Activated CD4-positive, CD25-positive, alpha-beta regulatory T cell treated with anti-CD3 and anti-CD28 coated beads, Interleukin-2, amount 50 U/mL, for 24 hours (primary cell): ENCODE data around the gene ARFIP1.
"Not testable (repeated sequence)": the region's sequence is repeated elsewhere in the genome, so short reads cannot be mapped to it uniquely, and the experiment has no call there.

Source experiments
- ATAC-seq, 2 donors: fragments of 150-1000 bp; cut with Tn5 transposase; one replicate each; pipeline ENCODE4 v1.10.0; 2021; ENCODE audit warnings: mild to moderate bottlenecking in 1 of 2, moderate library complexity in 1 of 2

Gene ARFIP1

GRCh38 chr4:152779513-152780266, at the start of gene ARFIP1, which contains the start of gene TIGD4:
Gene ARFIP1, plus strand, starts transcription at chr4:152779954. Its CDS starts 49,680 bp downstream, at chr4:152829634.
Gene TIGD4, minus strand, starts transcription at chr4:152779730. Its CDS starts 8,726 bp downstream, at chr4:152771004.
- ATAC-seq = peak; percentile 93 to 95

DNA sequence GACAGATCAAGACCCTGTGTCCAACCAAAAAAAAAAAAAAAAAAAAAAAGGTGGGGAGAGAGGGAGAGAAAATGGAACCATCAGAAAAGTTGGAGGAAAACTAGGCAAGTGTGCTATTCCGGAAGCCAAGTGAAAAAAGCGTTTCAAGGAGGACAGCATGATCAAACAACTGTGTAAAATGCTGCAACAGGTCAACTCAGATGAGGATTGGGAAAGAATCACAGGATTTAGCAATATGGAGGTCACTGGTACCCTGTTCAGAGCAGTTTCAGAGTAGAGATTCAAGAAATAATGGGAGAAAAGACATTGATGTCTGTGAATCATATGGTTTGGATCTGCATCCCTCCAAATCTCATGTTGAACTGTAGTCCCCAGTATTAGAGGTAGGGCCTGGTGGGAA, 47.8 kb upstream of the ARFIP1 start:
- ATAC-seq = no peak

- ATAC-seq = no peak
Observed at GRCh38 chr4:152734015-152734698, 45.6 kb upstream of the ARFIP1 start.

DNA sequence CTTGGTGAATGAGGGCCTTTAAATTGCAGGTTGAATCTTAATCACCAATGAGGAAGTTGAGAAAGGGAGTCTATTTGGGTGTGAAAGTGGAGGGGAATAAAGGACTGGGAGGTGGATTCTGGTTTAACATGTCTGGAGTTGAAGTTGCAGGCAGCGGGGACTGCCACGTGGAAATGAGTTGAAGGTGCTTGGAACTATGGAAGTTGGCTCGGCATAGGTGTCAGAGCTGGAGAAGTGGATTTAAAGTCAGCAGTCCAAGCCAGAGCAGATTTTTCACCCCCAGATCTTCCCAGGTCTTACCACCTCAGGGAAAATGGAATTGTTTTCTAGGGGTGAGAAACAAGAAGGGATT, 45.1 kb upstream of the ARFIP1 start:
- no peak for ATAC-seq

- no peak for ATAC-seq
Observed at GRCh38 chr4:152735396-152735859, 44.3 kb upstream of the ARFIP1 start.

- no peak for ATAC-seq
Observed at GRCh38 chr4:152735906-152736305, 43.8 kb upstream of the ARFIP1 start.

DNA sequence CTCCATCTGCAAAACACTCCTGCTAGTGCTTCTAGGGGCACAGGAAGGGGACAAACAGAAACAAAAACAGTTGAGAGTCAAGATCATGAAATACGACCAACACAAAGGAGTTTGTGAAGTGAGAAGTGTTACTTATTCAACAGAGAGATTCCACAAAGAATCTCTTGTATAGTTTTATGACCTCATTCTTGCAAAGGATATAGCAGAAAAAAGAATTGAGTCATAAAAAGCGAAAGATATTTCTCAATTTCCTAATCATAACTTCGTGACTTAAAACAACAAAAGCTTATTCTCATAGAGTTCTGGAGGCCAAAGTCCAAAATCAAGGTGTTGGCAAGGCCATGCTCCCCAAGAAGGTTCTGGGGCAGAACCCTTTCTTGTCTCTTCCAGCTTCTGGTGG, 40.9 kb upstream of the ARFIP1 start:
- no peak for ATAC-seq

GRCh38 chr4:152747444-152747843, 32.3 kb upstream of the ARFIP1 start:
- ATAC-seq = no peak

DNA sequence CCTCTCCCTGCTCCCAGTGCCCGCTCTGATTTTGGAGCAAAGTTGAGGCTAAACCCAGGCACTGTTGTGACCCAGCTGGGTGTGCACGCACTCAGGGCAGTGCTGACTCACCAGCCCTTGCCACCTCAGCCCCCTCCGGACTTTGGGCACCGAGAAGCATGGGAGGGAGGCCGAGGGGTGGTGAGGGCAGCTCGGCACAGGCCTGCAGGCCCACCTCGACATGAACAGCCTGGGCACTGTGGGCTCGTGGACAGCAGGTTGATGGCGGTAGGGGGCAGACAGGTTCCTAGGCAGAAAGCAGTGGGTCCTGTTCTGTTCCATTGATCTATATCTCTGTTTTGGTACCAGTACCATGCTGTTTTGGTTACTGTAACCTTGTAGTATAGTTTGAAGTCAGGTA, 31.1 kb upstream of the ARFIP1 start:
- no peak for ATAC-seq

- ATAC-seq = no peak
Observed at GRCh38 chr4:152763796-152764195, 16.0 kb upstream of the ARFIP1 start.

DNA sequence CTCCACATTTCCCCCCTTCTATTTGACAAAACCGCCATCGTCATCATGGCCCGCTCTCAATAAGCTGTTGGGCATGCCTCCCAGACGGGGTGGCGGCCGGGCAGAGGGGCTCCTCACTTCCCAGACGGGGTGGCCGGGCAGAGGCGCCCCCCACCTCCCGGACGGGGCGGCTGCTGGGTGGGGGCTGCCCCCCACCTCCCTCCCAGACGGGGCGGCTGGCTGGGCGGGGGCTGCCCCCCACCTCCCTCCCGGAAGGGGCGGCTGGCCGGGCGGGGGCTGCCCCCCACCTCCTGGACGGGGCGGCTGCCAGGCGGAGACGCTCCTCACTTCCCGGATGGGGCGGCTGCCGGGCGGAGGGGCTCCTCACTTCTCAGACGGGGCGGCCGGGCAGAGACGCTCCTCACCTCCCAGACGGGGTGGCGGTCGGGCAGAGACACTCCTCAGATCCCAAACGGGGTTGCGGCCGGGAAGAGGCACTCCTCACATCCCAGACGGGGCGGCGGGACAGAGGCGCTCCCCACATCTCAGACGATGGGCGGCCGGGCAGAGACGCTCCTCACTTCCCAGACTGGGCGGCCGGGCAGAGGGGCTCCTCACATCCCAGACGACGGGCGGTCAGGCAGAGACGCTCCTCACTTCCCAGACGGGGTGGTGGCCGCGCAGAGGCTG, 14.6 kb upstream of the ARFIP1 start:
- ATAC-seq = not testable (repeated sequence)

GRCh38 chr4:152771741-152772533, 7.8 kb upstream of the ARFIP1 start:
- ATAC-seq = no peak

GRCh38 chr4:152773339-152773738, 6.4 kb upstream of the ARFIP1 start:
- no peak for ATAC-seq

DNA sequence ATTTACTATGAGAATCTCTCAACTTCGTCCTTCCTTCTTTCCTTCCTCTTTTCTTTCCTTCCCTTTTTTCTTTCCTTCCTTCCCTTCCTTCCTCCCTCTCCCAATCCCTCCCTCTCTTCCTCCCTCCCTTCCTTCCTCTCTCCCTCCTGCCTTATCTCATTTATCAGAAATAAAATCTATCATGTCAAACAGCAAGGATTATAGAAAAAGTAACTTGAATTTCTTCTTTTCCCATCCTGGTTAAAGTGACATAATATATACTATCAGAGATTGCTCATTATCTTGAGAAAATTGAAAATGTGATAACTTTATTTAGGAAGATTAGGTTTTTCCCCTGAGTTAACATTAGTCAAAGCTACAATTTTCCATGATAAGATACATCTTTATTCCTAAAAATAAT, 5.8 kb upstream of the ARFIP1 start:
- no peak for ATAC-seq

DNA sequence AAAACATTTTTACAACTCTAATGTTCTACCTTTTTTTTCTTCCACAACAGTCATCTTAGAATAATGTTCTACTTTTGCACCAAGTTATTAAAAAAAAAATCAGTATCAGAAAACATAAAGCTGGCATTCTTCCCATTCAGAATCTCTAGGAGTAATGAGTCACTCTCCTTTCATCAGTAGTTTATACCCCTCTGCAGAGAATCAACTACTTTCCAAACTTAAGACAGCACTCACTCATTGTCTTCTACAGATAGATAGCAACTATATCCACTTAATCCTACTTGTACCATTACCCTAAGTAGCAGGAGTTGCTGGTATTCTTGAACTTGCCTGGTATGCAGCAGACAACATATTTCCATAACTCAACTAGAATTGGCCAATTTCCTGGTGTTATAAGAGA, 3.4 kb upstream of the ARFIP1 start:
- no peak for ATAC-seq

DNA sequence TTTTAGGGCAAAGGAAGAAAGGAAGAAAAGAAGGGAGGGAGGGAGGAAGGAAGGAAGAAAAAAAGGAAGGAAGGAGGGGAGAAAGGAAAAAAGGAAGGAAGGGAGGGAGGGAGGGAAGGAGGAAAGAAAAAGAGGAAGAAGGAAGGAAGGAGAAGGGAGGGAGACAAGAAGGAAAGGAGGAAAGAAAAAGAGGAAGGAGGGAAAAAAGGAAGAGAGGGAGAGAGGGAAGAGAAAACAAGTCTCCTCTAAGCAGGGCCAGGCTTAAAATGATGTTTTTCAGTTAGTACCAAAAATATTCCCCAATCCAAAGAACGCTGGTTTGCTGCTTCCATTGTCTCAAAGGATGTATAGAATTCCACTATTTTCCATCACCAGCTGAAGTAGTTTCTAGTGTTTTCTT, 2.3 kb upstream of the ARFIP1 start:
- no peak for ATAC-seq

DNA sequence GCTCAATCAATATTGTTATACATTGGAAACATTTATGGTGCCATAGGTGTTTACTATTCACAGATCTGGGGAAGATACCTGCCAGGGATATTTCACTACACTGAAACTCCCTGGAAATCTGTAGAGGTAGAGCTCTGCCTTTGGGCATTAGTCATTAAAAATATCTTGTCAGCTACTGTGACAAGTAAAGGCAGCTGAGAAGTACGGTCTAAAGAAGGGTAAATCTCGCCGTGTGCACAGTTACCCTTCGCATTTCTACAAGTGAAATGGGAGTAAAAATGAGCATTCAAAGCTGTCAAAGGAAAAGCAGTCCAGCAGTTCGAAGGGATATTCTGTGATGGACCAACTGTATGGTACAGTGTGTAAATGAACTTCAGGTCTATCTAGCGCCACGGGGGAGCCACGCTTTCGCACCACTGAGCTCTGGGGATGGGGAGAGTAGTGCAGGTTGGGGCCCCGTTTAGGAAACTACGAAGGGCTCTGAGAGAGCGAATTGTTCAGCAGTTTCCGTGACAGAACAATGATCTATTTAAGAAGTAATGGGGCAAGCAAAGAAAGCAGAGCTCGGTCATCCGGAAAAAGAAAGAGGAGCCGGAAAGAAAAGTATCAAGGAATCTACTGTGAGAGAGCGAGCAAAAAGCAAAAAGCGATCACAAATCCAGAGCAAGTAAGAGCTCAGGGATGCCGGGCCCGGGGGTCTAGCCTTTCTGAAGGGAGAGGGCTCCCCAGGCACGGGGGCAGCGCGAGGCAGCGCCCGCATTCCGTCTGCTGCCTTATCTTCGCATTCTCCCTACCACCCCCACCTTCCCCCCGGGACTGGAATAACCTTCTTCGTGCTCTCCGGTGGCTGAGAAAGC, 870 bp upstream of the ARFIP1 start:
- ATAC-seq = no peak

GRCh38 chr4:152780267-152780778, 569 bp downstream of the ARFIP1 start:
- ATAC-seq = peak in 1 of 2 donors; percentile 55

- no peak for ATAC-seq
Observed at GRCh38 chr4:152784490-152785350, 5.0 kb downstream of the ARFIP1 start.
